Keratinocyte (primary cell): Measurements from ENCODE around the gene GRK4. TPM values are rescaled to one million over a fixed set of nuclear protein-coding genes. Genes with fewer than 3 reads are reported as not detected.

ENCODE experiments used
- DNase-seq: peaks from one replicate; pipeline ENCODE4 v3.0.0-alpha.2; 2011; ENCODE audit warnings: low read depth, missing footprints, low spot score
- FAIRE-seq: peaks from 2 replicates; lab custom pipeline; 2011; peaks lifted over from hg19 to GRCh38; lab: Jason Lieb, UNC
- H2AFZ ChIP-seq: 2 replicates; pipeline ENCODE4 v1.6.0; 2012; ENCODE audit warnings: low read length, control low read depth, inconsistent platforms; ENCODE audit not compliant: control insufficient read depth
- H3K27ac ChIP-seq: 2 replicates; pipeline ENCODE4 v1.5.1; 2011; ENCODE audit warnings: low read length; ENCODE audit not compliant: control insufficient read depth, insufficient read depth
- H3K27me3 ChIP-seq: 3 replicates; pipeline ENCODE4 v1.6.0; 2011; ENCODE audit warnings: low read length; ENCODE audit not compliant: control insufficient read depth, insufficient read depth; ENCODE audit errors: extremely low read depth
- H3K36me3 ChIP-seq, 2 experiments: 2 replicates in 1 of 2; 3 replicates in 1 of 2; pipeline ENCODE4 v1.5.1; 2011; ENCODE audit warnings: low read length in 2 of 2, mild to moderate bottlenecking in 1 of 2; ENCODE audit not compliant: control insufficient read depth in 2 of 2, insufficient read depth in 2 of 2; ENCODE audit errors: extremely low read depth in 1 of 2
- H3K4me1 ChIP-seq: 3 replicates; pipeline ENCODE4 v1.5.1; 2011; ENCODE audit warnings: low read length; ENCODE audit not compliant: control insufficient read depth, insufficient read depth; ENCODE audit errors: extremely low read depth
- H3K4me2 ChIP-seq: 3 replicates; pipeline ENCODE4 v1.6.0; 2011; ENCODE audit warnings: low read depth, low read length; ENCODE audit not compliant: control insufficient read depth, insufficient read depth; ENCODE audit errors: extremely low read depth
- H3K4me3 ChIP-seq, 3 experiments: fragments of 200-600 bp in 1 of 3; sonication (generic) in 1 of 3; 2 replicates in 2 of 3; 3 replicates in 1 of 3; pipeline ENCODE4 v1.5.1; 2011 to 2016; ENCODE audit warnings: low read length in 3 of 3, mild to moderate bottlenecking in 3 of 3, control low read depth in 2 of 3, inconsistent platforms in 1 of 3, low read depth in 1 of 3, mixed read lengths in 1 of 3, mixed run types in 1 of 3, moderate library complexity in 1 of 3; ENCODE audit not compliant: control insufficient read depth in 2 of 3, insufficient read depth in 2 of 3; ENCODE audit errors: extremely low read depth in 1 of 3
- H3K79me2 ChIP-seq: 2 replicates; pipeline ENCODE4 v1.6.0; 2012; ENCODE audit warnings: low read length; ENCODE audit not compliant: control insufficient read depth, insufficient read depth
- H3K9ac ChIP-seq: 3 replicates; pipeline ENCODE4 v1.6.0; 2011; ENCODE audit warnings: low read length; ENCODE audit not compliant: control insufficient read depth, insufficient read depth; ENCODE audit errors: extremely low read depth
- H3K9me1 ChIP-seq: 3 replicates; pipeline ENCODE4 v1.6.0; 2011; ENCODE audit warnings: low read length; ENCODE audit not compliant: control insufficient read depth, insufficient read depth; ENCODE audit errors: extremely low read depth
- H3K9me3 ChIP-seq: 2 replicates; pipeline ENCODE4 v1.5.1; 2012; ENCODE audit warnings: low read depth, low read length; ENCODE audit not compliant: control insufficient read depth
- H4K20me1 ChIP-seq: 3 replicates; pipeline ENCODE4 v1.6.0; 2011; ENCODE audit warnings: low read length; ENCODE audit not compliant: control insufficient read depth, insufficient read depth; ENCODE audit errors: extremely low read depth
- EZH2 ChIP-seq: IDR thresholded peaks from one replicate; pipeline ENCODE4 v1.6.1; 2012; ENCODE audit warnings: inconsistent platforms, mild to moderate bottlenecking, low read length, moderate library complexity
- dilution Hi-C: fragments of 300-500 bp; cut with MboI; formaldehyde crosslinking; loops from one replicate; pipeline ENCODE4 v1.7.0; 2020; ENCODE audit warnings: low sequenced_read_pairs; ENCODE audit not compliant: extremely low pct_ligation_motif_present
- polyA plus RNA-seq, 5 experiments: library from polyadenylated mRNA; depleted of rRNA in 3 of 5; stranded (reverse) in 3 of 5; stranded (forward) in 1 of 5; unstranded in 1 of 5; fragments of >200 nt; gene quantifications; 1 replicate in 1 of 5; 2 replicates in 3 of 5; 3 replicates in 1 of 5; pipeline versions ENCODE4 v1.2.1 to v1.2.3, GENCODE V29; 2011 to 2012; ENCODE audit warnings: missing spikeins in 2 of 5, low read depth in 1 of 5, low replicate concordance in 1 of 5
- TF ChIP-seq, protein P1 (sequence below), 3 experiments: IDR thresholded peaks in 1 of 3; conservative IDR thresholded peaks in 1 of 3; optimal IDR thresholded peaks in 1 of 3; 2 replicates in 2 of 3; 3 replicates in 1 of 3; pipeline versions ENCODE3 to v1.5.1; 2011; ENCODE audit warnings: low read length in 3 of 3, mild to moderate bottlenecking in 3 of 3, moderate library complexity in 2 of 3, control low read depth in 1 of 3, inconsistent platforms in 1 of 3; ENCODE audit not compliant: insufficient read depth in 2 of 3; ENCODE audit errors: extremely low read depth in 1 of 3

GRK4 gene
- polyA plus RNA-seq, 1 donor (not counting 4 experiments of a cell fraction or from before 2014, with no cell fraction given) = 4.3 TPM

DNA sequence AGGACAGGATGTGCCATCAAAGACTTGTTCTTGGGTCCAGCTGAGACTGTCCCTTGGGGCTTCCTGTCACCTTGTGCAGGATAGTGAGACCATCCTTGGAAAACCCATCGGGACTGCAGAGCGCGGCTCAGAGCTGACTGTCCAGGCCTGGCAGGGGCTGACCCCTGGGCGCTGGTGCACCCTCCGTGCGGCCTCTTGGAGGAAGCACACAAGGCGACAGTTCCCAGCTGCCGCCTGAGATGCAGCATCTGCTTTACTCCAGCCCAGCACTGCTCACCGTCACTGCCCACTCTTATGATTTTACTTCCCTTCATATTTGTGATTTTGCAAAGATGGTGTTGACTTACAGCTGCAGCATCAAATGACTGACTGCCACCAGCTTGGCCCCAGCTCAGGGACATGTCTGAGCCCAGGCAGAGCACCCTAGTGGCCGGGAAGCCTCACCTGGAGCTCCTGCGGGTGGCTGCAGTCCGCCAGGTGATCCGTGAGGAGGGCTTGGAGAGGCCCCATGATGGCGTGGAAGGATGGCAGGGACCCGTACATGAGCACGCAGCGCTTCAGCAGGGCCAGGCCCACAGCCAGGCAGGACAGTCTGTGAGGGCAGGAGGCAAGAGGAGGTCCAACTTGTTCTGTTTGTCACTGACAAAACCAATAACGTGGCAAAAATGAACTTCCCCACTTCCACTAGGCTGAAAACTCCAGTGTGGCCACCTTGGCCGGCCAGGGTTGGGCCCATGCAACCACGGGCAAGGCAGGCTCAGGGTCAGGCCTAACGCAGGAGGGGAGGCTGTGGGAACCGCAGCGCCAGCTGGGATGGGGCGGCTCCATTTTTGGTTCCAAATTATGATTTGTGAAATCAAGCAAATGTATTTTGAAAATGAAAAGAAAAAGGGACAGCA, 22.0 kb upstream of the GRK4 start:
- H3K36me3 ChIP-seq = peaks cover 37 to 63% of the 10 kb centered on the region in 2 experiments
- FAIRE-seq (no peak), DNase-seq (no peak)
- peaks cover 19% of the 10 kb centered on the region for H3K4me1 ChIP-seq
- no peak overlapping the region for H3K27ac ChIP-seq
- H3K9ac ChIP-seq = no peak overlapping the region
- peaks cover 8% of the 10 kb centered on the region for H3K79me2 ChIP-seq
- no peaks in the 10 kb centered on the region for H3K9me3 ChIP-seq
- TF ChIP-seq, protein P1, sequence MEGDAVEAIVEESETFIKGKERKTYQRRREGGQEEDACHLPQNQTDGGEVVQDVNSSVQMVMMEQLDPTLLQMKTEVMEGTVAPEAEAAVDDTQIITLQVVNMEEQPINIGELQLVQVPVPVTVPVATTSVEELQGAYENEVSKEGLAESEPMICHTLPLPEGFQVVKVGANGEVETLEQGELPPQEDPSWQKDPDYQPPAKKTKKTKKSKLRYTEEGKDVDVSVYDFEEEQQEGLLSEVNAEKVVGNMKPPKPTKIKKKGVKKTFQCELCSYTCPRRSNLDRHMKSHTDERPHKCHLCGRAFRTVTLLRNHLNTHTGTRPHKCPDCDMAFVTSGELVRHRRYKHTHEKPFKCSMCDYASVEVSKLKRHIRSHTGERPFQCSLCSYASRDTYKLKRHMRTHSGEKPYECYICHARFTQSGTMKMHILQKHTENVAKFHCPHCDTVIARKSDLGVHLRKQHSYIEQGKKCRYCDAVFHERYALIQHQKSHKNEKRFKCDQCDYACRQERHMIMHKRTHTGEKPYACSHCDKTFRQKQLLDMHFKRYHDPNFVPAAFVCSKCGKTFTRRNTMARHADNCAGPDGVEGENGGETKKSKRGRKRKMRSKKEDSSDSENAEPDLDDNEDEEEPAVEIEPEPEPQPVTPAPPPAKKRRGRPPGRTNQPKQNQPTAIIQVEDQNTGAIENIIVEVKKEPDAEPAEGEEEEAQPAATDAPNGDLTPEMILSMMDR (optimal IDR thresholded peaks at IDR 0.05 in 1 of 3, IDR thresholded peaks at IDR 0.05 in 1 of 3, conservative IDR thresholded peaks at IDR 0.05 in 1 of 3; ENCODE audit: extremely low read depth in 1 of 3, insufficient read depth in 2 of 3, low read length in 3 of 3) = no peak
- no peak for TF ChIP-seq EZH2
- dilution Hi-C loops = no loop called here
- H3K27me3 ChIP-seq = no peaks in the 10 kb centered on the region
- H3K4me2 ChIP-seq = no peak overlapping the region
- no peaks in the 10 kb centered on the region for H3K9me1 ChIP-seq
- peaks cover 22% of the 10 kb centered on the region for H4K20me1 ChIP-seq
- H3K4me3 ChIP-seq = no peak overlapping the region
- no peak overlapping the region for H2AFZ ChIP-seq

DNA sequence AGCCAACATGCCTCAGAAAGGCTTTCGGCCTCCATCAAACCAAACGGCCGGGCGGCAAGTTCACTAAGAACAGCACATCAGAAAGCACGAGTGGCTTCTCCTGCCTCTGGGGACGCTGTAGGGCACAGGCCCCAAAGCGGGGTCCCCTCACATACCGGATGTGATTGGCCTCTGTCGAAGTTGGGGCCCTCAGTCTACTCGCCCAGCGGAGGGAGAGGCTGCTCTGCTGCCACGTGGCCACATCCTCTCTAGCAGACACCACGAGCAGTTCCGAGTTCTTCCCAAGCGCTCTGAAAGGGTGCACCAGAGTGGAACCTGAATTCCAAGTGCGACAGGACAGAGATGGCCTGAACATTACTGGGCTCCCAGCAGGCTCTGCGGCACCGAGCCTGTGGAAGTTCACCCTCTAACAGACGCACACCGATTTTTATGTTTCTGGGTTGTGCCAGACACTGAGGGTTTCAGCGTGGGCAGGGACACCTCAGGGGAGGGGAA, 21.3 kb upstream of the GRK4 start:
- H3K4me3 ChIP-seq = no peak overlapping the region
- H3K79me2 ChIP-seq = peaks cover 8% of the 10 kb centered on the region
- no peaks in the 10 kb centered on the region for H3K9me1 ChIP-seq
- no peaks in the 10 kb centered on the region for H3K27me3 ChIP-seq
- H3K4me2 ChIP-seq = no peak overlapping the region
- peaks cover 43 to 66% of the 10 kb centered on the region in 2 experiments for H3K36me3 ChIP-seq
- H4K20me1 ChIP-seq = peaks cover 16% of the 10 kb centered on the region
- DNase-seq (no peak), FAIRE-seq (no peak)
- no peaks in the 10 kb centered on the region for H3K9me3 ChIP-seq
- no peak overlapping the region for H2AFZ ChIP-seq
- H3K4me1 ChIP-seq = peaks cover 12% of the 10 kb centered on the region
- TF ChIP-seq, protein P1 (optimal IDR thresholded peaks at IDR 0.05 in 1 of 3, IDR thresholded peaks at IDR 0.05 in 1 of 3, conservative IDR thresholded peaks at IDR 0.05 in 1 of 3; ENCODE audit: extremely low read depth in 1 of 3, insufficient read depth in 2 of 3, low read length in 3 of 3) = no peak
- no peak for TF ChIP-seq EZH2
- no peak overlapping the region for H3K27ac ChIP-seq
- H3K9ac ChIP-seq = no peak overlapping the region
- dilution Hi-C loops = no loop called here
